ENCODE data around the gene SEC61B. TPM values are rescaled to one million over a fixed set of nuclear protein-coding genes. Genes with fewer than 3 reads are reported as not detected.
A peak's percentile ranks its signal among the peaks of the same experiment; 100 is the strongest.

Gene SEC61B
- total and polyA plus RNA-seq, 10 of the 15 experiments (the other 5 are each of a cell fraction or from before 2014, with no cell fraction given), result 108 to 747 (median 301) TPM

DNA sequence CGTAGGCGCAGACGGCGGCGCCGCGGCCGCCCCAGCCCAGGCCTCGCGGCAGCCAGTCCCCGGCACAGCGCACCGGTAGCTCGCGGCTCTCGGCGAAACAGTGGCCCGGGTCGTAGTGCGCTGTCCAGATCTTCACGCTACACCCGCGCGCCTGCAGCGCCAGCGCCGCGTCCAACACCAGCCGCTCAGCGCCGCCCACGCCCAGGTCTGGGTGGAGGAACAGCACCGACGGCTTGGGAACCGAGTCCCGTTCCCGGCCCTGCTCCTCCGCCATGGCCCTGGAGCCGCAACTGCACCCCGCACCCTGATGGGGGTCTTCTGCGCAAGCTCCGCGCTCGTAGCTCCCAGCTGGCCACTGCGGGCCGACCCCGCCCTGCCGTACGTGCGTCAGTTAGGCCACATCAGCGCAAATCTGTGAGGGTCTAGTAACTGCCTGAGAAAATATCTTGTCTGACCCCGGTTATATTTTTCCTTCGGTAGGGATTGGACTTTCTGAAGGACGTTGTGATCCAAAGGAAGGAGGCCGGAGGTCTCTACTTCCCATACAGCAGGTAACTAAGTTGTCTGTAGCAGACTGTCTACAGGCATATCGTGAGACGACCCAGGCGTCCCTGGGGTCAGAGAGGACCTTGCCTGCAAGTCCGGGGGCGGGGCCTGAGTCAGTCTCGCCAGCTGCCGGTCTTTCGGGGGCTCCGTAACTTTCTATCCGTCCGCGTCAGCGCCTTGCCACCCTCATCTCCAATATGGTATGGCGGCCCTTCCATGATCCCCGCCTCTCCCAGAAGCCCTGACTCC is at the start of gene SEC61B, which contains the start of gene ALG2 (continued):
- peak; percentile 42 for TF ChIP-seq CREM (IDR thresholded peaks at IDR 0.05; ENCODE audit: low read depth)
- 0 out of 2 replicates have a peak, but pooled peaks have one; percentile 1 for TF ChIP-seq BCL11A (IDR thresholded peaks at IDR 0.05; ENCODE audit: low read depth, low read length)
- TF ChIP-seq DPF2 (IDR thresholded peaks at IDR 0.05), result peak; percentile 84
- TF ChIP-seq ATF7 (IDR thresholded peaks at IDR 0.05; ENCODE audit: low read depth), result peak; percentile 81
- 0 out of 2 replicates have a peak, but pooled peaks have one; percentile 13 for TF ChIP-seq BRCA1 (IDR thresholded peaks at IDR 0.05; ENCODE audit: low read depth, low read length)
- TF ChIP-seq SMAD5 (IDR thresholded peaks at IDR 0.05; ENCODE audit: low read depth), result peak; percentile 88
- peak; percentile 87 for TF ChIP-seq NBN (IDR thresholded peaks at IDR 0.05)
- peak; percentile 73 for TF ChIP-seq HCFC1 (IDR thresholded peaks at IDR 0.05; ENCODE audit: low read length)
- TF ChIP-seq POLR2A (IDR thresholded peaks at IDR 0.05; ENCODE audit: low read depth, low read length), result peak; percentile 97
- TF ChIP-seq, protein P1, sequence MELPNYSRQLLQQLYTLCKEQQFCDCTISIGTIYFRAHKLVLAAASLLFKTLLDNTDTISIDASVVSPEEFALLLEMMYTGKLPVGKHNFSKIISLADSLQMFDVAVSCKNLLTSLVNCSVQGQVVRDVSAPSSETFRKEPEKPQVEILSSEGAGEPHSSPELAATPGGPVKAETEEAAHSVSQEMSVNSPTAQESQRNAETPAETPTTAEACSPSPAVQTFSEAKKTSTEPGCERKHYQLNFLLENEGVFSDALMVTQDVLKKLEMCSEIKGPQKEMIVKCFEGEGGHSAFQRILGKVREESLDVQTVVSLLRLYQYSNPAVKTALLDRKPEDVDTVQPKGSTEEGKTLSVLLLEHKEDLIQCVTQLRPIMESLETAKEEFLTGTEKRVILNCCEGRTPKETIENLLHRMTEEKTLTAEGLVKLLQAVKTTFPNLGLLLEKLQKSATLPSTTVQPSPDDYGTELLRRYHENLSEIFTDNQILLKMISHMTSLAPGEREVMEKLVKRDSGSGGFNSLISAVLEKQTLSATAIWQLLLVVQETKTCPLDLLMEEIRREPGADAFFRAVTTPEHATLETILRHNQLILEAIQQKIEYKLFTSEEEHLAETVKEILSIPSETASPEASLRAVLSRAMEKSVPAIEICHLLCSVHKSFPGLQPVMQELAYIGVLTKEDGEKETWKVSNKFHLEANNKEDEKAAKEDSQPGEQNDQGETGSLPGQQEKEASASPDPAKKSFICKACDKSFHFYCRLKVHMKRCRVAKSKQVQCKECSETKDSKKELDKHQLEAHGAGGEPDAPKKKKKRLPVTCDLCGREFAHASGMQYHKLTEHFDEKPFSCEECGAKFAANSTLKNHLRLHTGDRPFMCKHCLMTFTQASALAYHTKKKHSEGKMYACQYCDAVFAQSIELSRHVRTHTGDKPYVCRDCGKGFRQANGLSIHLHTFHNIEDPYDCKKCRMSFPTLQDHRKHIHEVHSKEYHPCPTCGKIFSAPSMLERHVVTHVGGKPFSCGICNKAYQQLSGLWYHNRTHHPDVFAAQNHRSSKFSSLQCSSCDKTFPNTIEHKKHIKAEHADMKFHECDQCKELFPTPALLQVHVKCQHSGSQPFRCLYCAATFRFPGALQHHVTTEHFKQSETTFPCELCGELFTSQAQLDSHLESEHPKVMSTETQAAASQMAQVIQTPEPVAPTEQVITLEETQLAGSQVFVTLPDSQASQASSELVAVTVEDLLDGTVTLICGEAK (IDR thresholded peaks at IDR 0.05; ENCODE audit: borderline replicate concordance), result peak; percentile 47; the same call in 1 of the 2 replicates
- peak; percentile 66; the same call in 2 of the 3 replicates for TF ChIP-seq POU2F2 (IDR thresholded peaks at IDR 0.05; ENCODE audit: borderline replicate concordance, low read depth, low read length)
- TF ChIP-seq TCF12 (IDR thresholded peaks at IDR 0.05; ENCODE audit: low read depth, low read length), result peak; percentile 89
- TF ChIP-seq PKNOX1 (IDR thresholded peaks at IDR 0.05), result peak; percentile 79
- TF ChIP-seq TARDBP (IDR thresholded peaks at IDR 0.05; ENCODE audit: borderline replicate concordance), result no peak
- TF ChIP-seq POLR2AphosphoS2 (IDR thresholded peaks at IDR 0.05; ENCODE audit: low read depth, low read length), result peak; percentile 70; the same call in 1 of the 2 replicates
- peak; percentile 99 for TF ChIP-seq MYB (IDR thresholded peaks at IDR 0.05; ENCODE audit: borderline replicate concordance, low read depth, low read length)
- TF ChIP-seq ZNF24 (IDR thresholded peaks at IDR 0.05), result 0 out of 2 replicates have a peak, but pooled peaks have one; percentile 13
- peak; percentile 61 for TF ChIP-seq PBX3 (IDR thresholded peaks at IDR 0.05; ENCODE audit: insufficient replicate concordance, low read depth, low read length)
- TF ChIP-seq SREBF2 (IDR thresholded peaks at IDR 0.05; ENCODE audit: low read length), result no peak
- TF ChIP-seq RELB (IDR thresholded peaks at IDR 0.05; ENCODE audit: low read depth), result peak; percentile 97
- TF ChIP-seq RELA (IDR thresholded peaks at IDR 0.05; ENCODE audit: borderline replicate concordance, partially characterized antibody), result peak; percentile 38
- TF ChIP-seq RCOR1 (conservative IDR thresholded peaks at IDR 0.05; ENCODE audit: low read depth, low read length), result no peak
- TF ChIP-seq NRF1 (conservative IDR thresholded peaks at IDR 0.05; ENCODE audit: low read depth, low read length), result peak; percentile 64

All from GM12878 (cell line).